HG02623 (cell line): ENCODE data around the gene CASP8.
"Not testable (repeated sequence)": the region's sequence is repeated elsewhere in the genome, so short reads cannot be mapped to it uniquely, and the experiment has no call there.

ENCODE experiments used
- ATAC-seq: cut with Tn5 transposase; IDR thresholded peaks from one replicate; pipeline ENCODE4 v1.9.1; 2021; ENCODE audit warnings: moderate library complexity; ENCODE audit not compliant: unreplicated experiment

Gene CASP8

GRCh38 chr2:201260302-201260800 is at the start of gene CASP8:
Gene CASP8, plus strand, starts transcription at chr2:201260536. Its CDS starts 5,951 bp downstream, at chr2:201266487.
- no peak for ATAC-seq

DNA sequence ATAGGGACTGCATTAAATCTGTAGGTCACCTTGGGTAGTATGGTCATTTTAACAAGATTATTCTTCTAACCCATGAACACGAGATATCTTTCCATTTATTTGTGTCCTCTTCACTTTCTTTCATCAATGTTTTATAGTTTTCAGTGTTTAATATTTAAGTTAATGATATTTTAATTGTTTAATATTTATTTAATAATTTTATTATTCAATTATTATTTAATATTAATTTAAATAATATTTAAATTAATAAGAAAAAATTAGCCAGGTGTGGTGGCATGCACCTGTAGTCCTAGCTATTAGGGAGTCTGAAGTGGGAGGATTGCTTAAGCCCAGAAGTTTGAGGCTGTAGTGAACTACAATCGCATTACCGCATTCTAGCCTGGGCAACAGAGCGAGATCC is 44.4 kb upstream of the CASP8 start:
- ATAC-seq, result no peak

DNA sequence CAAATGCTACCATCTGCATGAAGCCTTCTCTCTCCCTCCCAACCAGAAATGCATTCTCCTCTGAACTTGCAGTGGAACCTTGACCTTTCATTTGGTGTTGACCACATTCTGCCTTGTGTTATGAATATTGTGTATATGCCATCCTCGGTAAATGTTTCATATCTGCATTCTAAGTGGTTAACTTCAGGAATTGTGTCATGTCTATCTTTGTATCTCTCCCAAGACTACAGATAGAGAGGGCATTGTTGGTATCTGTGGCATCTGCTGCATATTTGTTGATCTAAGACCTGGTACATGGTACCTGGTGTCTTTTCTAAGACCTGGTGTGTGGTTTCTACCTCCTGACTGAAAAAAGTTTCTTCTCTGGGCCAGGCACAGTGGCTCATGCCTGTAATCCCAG is 43.4 kb upstream of the CASP8 start:
- ATAC-seq, result no peak

- ATAC-seq, result no peak
Measured at GRCh38 chr2:201218780-201219179, 41.6 kb upstream of the CASP8 start.

GRCh38 chr2:201219328-201220096 is 40.8 kb upstream of the CASP8 start:
- ATAC-seq, result no peak

- no peak for ATAC-seq
Measured at GRCh38 chr2:201220102-201220570, 40.2 kb upstream of the CASP8 start.

GRCh38 chr2:201223089-201224073 is 37.0 kb upstream of the CASP8 start:
- peak; percentile 96 for ATAC-seq

GRCh38 chr2:201228271-201228911 is 31.9 kb upstream of the CASP8 start:
- no peak for ATAC-seq

DNA sequence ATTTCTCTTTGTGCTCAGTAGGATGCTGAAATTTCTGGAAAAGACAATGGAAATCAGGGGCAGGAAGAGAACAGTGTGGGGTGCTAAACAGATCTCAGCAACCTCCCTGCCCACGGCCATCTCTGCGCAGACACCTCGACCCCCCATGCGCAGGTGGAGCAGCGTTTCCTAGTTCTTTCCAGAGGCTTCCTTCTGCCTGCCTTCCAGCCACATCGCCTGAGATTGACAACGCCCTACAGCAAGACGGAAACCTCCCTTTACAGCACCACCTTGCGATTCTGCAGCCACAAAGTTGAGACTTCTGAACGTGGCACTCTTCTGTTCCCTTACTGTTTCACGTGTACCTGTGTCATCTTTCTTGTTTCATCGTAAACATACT is 31.4 kb upstream of the CASP8 start:
- no peak for ATAC-seq

GRCh38 chr2:201231781-201232466 is 28.4 kb upstream of the CASP8 start:
- ATAC-seq, result peak; percentile 37

- no peak for ATAC-seq
Measured at GRCh38 chr2:201232467-201232815, 27.9 kb upstream of the CASP8 start.

DNA sequence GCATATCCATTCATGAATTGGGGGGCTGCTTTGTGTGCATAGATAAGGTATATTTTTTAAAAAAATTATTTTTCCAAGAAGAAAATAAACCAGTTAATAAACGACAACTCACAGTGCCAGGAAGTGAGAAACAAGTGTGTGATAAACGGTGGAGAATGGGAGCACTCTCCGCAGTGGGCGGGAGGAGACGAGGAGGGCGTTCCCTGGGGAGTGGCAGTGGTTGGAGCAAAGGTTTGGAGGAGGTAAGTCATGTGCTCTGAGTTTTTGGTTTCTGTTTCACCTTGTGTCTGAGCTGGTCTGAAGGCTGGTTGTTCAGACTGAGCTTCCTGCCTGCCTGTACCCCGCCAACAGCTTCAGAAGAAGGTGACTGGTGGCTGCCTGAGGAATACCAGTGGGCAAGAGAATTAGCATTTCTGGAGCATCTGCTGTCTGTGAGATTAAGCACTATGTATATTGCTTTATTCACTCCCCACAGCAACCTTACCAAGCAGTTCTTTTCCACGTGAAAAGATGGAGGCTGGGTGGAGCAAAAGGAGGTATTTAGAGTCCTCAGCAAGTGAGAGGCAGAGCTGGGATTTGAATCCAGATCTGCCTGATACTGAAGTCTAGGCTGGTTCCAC is 27.0 kb upstream of the CASP8 start:
- ATAC-seq, result peak; percentile 94

DNA sequence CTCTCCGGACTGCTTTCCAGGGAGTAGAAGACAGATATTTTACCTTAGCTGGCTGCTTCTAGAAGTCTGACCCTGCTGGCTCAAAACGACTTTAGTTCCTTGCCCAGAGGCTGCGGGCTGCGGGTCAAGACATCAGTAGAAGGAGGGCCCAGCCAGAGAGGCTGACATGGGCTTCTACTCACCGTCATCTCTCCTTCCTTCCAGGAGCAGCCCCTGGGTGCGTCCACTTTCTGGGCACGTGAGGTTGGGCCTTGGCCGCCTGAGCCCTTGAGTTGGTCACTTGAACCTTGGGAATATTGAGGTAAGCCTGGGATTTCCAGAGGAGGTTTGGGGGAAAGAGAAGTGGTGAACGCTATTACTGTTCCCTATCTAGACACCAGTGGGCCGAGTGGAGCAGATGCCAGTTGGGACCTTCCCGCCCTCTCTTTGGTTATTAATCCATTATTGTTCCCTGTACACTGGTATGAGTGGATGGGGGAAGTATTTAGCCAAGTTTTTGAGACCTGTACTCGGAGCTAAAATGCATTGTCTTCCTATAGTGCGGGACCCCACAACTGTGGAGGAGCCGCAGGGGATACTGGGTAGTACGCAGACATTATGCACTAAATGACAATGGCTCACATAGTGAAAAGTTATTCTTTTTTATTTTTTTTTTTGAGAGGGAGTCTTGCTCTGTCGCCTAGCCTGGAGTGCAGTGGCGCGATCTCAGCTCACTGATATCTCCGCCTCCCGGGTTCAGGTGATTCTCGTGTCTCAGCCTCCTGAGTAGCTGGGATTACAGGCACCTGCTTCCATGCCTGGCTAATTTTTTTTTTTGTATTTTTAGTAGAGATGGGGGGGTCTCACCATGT is 26.3 kb upstream of the CASP8 start:
- ATAC-seq, result peak; percentile 8

- no peak for ATAC-seq
Measured at GRCh38 chr2:201234663-201235135, 25.6 kb upstream of the CASP8 start.

DNA sequence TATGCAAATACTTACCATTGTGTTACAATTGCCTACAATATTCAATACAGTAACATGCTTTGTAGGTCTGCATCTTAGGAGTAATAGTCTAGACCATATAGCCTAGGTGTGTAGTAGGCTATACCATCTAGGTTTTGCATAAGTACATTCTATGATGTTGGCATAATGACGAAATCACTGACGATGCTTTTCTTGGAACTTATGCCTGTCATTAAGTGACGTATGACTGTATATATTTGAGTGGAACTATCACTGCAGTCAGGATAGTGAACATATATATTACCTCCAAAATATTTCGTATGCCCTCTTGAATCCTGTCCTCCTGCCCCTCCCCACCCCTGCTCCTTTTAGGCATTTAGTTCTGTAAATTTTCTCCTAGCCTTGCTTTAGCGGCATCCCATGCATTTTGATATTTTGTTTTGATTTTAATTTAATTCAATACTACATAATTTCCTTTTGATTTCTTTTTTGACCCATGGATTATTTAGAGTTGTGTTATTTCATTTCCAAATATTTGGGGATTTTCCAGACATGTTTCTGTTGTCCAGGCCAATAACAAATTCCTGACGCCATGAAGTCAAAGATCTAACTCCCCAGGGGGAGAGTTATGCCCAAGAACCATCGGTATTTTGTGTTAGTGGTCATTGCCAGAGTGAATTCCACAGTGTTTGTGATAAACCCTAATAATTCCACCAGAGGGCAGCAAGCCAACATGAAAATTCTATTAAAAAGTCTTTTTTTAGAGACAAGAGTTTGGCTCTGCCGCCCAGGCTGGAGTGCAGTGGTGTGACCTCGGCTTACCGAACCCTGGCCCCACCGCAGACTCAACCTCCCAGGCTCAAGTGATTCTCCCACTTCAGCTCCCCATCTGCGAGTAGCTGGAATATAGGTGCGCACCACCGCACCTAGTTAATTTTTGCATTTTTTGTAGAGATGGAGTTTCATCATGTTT is 24.2 kb upstream of the CASP8 start:
- no peak for ATAC-seq

DNA sequence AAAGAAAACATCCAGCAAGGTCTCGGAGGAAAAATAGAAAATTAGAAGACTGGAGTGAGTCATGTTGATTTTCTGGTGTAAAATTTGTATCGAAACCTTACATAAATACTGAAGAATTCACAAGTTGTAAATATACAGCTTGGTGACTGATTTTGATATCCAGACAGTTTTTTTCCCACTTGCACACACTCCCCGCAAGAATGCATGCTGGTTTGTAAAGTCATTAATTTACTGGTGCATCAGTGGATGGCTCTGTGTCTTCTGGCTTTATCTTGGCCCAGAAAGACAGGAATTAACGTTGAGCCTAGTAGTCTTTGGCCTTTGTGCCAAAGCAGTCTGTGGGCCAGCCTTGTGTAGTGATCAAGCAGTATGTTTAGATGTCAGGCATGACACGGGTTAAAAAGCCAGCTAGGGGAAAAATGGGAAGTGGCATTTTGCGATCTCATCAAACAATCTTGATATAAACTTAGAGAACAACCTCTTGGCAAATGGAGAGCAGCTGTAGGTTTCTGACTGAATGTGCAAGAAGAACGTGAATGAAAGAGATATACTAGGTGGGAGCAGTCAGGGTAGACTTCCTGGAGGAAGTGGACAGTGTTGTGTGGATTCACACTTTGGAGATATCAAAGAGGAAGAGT is 22.7 kb upstream of the CASP8 start:
- ATAC-seq, result no peak

DNA sequence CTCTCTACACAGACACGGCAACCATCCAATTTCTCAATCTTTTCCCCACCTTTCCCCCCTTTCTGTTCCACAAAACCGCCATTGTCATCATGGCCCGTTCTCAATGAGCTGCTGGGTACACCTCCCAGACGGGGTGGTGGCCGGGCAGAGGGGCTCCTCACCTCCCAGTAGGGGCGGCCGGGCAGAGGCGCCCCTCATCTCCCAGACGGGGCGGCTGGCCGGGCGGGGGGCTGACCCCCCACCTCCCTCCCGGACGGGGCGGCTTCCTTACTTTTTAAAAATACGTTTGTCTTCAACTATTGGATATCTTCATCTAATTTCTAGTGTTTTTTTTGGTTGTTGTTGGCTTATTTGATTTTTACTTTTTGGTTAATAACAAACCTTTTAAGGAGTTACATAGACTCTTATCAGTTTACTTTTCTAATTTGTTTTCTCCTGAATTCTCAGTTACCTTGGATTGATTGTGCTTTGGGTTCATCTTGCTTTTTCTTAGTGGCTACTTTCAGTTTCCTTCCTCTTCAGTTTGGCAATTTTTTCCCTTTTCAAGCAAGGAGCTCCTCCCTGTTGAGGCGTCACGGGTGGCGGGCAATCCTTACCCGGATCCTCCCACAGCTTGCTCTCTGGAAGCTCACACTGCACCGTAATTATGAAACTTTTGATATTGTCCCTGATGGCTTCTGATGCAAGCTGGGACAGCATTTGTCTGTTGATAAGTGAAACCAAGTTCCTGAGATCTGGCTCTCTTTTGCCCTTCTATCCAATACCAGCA is 21.0 kb upstream of the CASP8 start:
- not testable (repeated sequence) for ATAC-seq
